Loucy (cell line): Measurements from ENCODE around the gene BHLHA15.

Experiments
- H2AFZ ChIP-seq: fragments of 200-600 bp; sonication (generic); 2 replicates; pipeline ENCODE4 v1.6.0; 2016; ENCODE audit warnings: antibody characterized with exemption, mild to moderate bottlenecking, low read length, moderate library complexity
- H3F3A ChIP-seq: fragments of 200-600 bp; 2 replicates; pipeline ENCODE4 v1.6.0; 2016; ENCODE audit warnings: antibody characterized with exemption, low read depth, mild to moderate bottlenecking
- H3K27me3 ChIP-seq: fragments of 200-600 bp; sonication (generic); 2 replicates; pipeline ENCODE4 v1.6.1; 2014; ENCODE audit warnings: low read length, mild to moderate bottlenecking; ENCODE audit not compliant: insufficient read depth, poor library complexity, severe bottlenecking
- H3K36me3 ChIP-seq: fragments of 200-600 bp; sonication (generic); 2 replicates; pipeline ENCODE4 v1.6.1; 2016; ENCODE audit warnings: low read length; ENCODE audit not compliant: insufficient read depth
- H3K4me1 ChIP-seq: fragments of 200-600 bp; sonication (generic); 2 replicates; pipeline ENCODE4 v1.5.1; 2014; ENCODE audit warnings: low read length, mild to moderate bottlenecking; ENCODE audit not compliant: insufficient read depth, poor library complexity, severe bottlenecking
- H3K4me2 ChIP-seq: fragments of 200-600 bp; sonication (generic); 2 replicates; pipeline ENCODE4 v1.6.0; 2014; ENCODE audit warnings: antibody characterized with exemption, low read length, low read depth, mild to moderate bottlenecking; ENCODE audit not compliant: poor library complexity, severe bottlenecking
- H3K4me3 ChIP-seq: fragments of 200-600 bp; sonication (generic); 2 replicates; pipeline ENCODE4 v1.5.1; 2014; ENCODE audit warnings: low read length, mild to moderate bottlenecking, mixed read lengths; ENCODE audit not compliant: poor library complexity, severe bottlenecking
- H3K79me2 ChIP-seq: fragments of 200-600 bp; sonication (generic); 2 replicates; pipeline ENCODE4 v1.6.1; 2014; ENCODE audit warnings: low read length; ENCODE audit not compliant: insufficient read depth
- H3K9ac ChIP-seq: fragments of 200-600 bp; sonication (generic); 2 replicates; pipeline ENCODE4 v1.6.0; 2014; ENCODE audit warnings: mild to moderate bottlenecking, low read depth, low read length, moderate library complexity; ENCODE audit not compliant: poor library complexity, severe bottlenecking
- H3K9me2 ChIP-seq: fragments of 200-600 bp; sonication (generic); replicated peaks from 2 replicates; pipeline ENCODE4 v1.6.1; 2016; ENCODE audit warnings: low read depth, low read length, mixed read lengths
- H3K9me3 ChIP-seq: fragments of 200-600 bp; sonication (generic); 2 replicates; pipeline ENCODE4 v1.6.1; 2014; ENCODE audit warnings: mild to moderate bottlenecking, antibody characterized with exemption, low read length, low read depth; ENCODE audit not compliant: insufficient read depth
- H4K20me1 ChIP-seq: fragments of 200-600 bp; sonication (generic); 2 replicates; pipeline ENCODE4 v1.6.0; 2014; ENCODE audit warnings: antibody characterized with exemption, low read length, mild to moderate bottlenecking; ENCODE audit not compliant: insufficient read depth, poor library complexity, severe bottlenecking
- EZH2phosphoT487 ChIP-seq: fragments of 200-600 bp; IDR thresholded peaks from 2 replicates; pipeline ENCODE4 v1.6.1; 2018; ENCODE audit warnings: antibody characterized with exemption, mild to moderate bottlenecking, moderate library complexity, borderline replicate concordance
- TF ChIP-seq, protein P1 (sequence below): fragments of 200-600 bp; sonication (generic); conservative IDR thresholded peaks from 2 replicates; pipeline ENCODE4 v1.5.1; 2014; ENCODE audit warnings: mild to moderate bottlenecking, antibody characterized with exemption, low read length

The BHLHA15 gene

GRCh38 chr7:98213296-98213887 is 2.2 kb downstream of the BHLHA15 start:
- no peaks in the 10 kb centered on the region for H3K4me1 ChIP-seq
- no peaks in the 10 kb centered on the region for H3K9me2 ChIP-seq
- TF ChIP-seq, protein P1, sequence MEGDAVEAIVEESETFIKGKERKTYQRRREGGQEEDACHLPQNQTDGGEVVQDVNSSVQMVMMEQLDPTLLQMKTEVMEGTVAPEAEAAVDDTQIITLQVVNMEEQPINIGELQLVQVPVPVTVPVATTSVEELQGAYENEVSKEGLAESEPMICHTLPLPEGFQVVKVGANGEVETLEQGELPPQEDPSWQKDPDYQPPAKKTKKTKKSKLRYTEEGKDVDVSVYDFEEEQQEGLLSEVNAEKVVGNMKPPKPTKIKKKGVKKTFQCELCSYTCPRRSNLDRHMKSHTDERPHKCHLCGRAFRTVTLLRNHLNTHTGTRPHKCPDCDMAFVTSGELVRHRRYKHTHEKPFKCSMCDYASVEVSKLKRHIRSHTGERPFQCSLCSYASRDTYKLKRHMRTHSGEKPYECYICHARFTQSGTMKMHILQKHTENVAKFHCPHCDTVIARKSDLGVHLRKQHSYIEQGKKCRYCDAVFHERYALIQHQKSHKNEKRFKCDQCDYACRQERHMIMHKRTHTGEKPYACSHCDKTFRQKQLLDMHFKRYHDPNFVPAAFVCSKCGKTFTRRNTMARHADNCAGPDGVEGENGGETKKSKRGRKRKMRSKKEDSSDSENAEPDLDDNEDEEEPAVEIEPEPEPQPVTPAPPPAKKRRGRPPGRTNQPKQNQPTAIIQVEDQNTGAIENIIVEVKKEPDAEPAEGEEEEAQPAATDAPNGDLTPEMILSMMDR: no peak
- no peak for TF ChIP-seq EZH2phosphoT487
- H4K20me1 ChIP-seq: no peaks in the 10 kb centered on the region
- H3K9ac ChIP-seq: no peak overlapping the region
- no peaks in the 10 kb centered on the region for H3K27me3 ChIP-seq
- no peaks in the 10 kb centered on the region for H3K79me2 ChIP-seq
- no peak overlapping the region for H2AFZ ChIP-seq
- H3F3A ChIP-seq: no peaks in the 10 kb centered on the region
- no peaks in the 10 kb centered on the region for H3K36me3 ChIP-seq
- no peaks in the 10 kb centered on the region for H3K9me3 ChIP-seq
- H3K4me3 ChIP-seq: no peak overlapping the region
- no peak overlapping the region for H3K4me2 ChIP-seq

GRCh38 chr7:98213888-98214810 is 2.9 kb downstream of the BHLHA15 start:
- Histone ChIP-seq H3K4me3 (no peak overlapping the region), H3K9ac (no peak overlapping the region), H3K27me3 (no peaks in the 10 kb centered on the region)

GRCh38 chr7:98214811-98215321 is 3.6 kb downstream of the BHLHA15 start:
- Histone ChIP-seq H3F3A (no peaks in the 10 kb centered on the region), H3K9me2 (no peaks in the 10 kb centered on the region), H4K20me1 (no peaks in the 10 kb centered on the region), H3K4me3 (no peak overlapping the region), H3K9me3 (no peaks in the 10 kb centered on the region), H2AFZ (no peak overlapping the region), H3K4me1 (no peaks in the 10 kb centered on the region), H3K4me2 (no peak overlapping the region), H3K36me3 (no peaks in the 10 kb centered on the region), H3K27me3 (no peaks in the 10 kb centered on the region), H3K9ac (no peak overlapping the region), H3K79me2 (no peaks in the 10 kb centered on the region)
- TF ChIP-seq EZH2phosphoT487: no peak
- TF ChIP-seq, protein P1: no peak

More at GRCh38 chr7:98213888-98214810, 2.9 kb downstream of the BHLHA15 start:
- H3F3A ChIP-seq: no peaks in the 10 kb centered on the region
- no peaks in the 10 kb centered on the region for H3K4me1 ChIP-seq
- no peaks in the 10 kb centered on the region for H3K79me2 ChIP-seq
- H3K9me2 ChIP-seq: no peaks in the 10 kb centered on the region
- H3K9me3 ChIP-seq: no peaks in the 10 kb centered on the region
- TF ChIP-seq, protein P1: no peak
- TF ChIP-seq EZH2phosphoT487: no peak
- H3K36me3 ChIP-seq: no peaks in the 10 kb centered on the region
- H3K4me2 ChIP-seq: no peak overlapping the region
- H2AFZ ChIP-seq: no peak overlapping the region
- H4K20me1 ChIP-seq: no peaks in the 10 kb centered on the region
